Esophagus squamous epithelium (tissue), 4 donors: ENCODE results near the gene GNAL.

Experiments
- POLR2A ChIP-seq, 4 donors: fragments of 450-650 bp; IDR thresholded peaks; one replicate each; pipeline ENCODE4 v1.6.1; 2017; ENCODE audit warnings: antibody characterized with exemption in 4 of 4, mild to moderate bottlenecking in 4 of 4, moderate library complexity in 3 of 4
- TF ChIP-seq, protein P1 (sequence below), 6 experiments: fragments of 450-650 bp in 4 of 6; fragments of 200-600 bp in 2 of 6; sonication (generic) in 2 of 6; IDR thresholded peaks; one replicate each; pipeline ENCODE4 v1.5.1; 2016 to 2019; ENCODE audit warnings: antibody characterized with exemption in 6 of 6, mild to moderate bottlenecking in 4 of 6, moderate library complexity in 4 of 6

DNA sequence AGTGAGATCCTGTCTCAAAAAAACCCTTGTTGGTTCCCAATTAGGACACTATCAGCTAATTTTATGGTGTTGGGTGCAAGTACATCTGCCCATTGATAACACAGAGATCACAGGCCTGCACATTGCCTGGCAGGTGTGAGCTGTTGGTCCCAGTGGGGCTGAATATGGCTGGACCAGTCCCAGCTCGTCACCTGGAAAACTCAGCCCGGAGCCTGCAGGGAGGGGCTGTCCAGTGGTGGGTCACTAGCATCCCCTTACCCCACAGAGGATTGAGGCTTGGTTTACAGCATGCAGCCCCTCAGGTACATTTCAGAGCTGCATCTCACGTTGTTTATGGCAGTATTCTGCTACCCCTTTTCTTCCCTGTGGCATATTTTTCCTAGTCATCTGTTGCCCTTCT, 121.3 kb downstream of the GNAL start:
- TF ChIP-seq, protein P1, sequence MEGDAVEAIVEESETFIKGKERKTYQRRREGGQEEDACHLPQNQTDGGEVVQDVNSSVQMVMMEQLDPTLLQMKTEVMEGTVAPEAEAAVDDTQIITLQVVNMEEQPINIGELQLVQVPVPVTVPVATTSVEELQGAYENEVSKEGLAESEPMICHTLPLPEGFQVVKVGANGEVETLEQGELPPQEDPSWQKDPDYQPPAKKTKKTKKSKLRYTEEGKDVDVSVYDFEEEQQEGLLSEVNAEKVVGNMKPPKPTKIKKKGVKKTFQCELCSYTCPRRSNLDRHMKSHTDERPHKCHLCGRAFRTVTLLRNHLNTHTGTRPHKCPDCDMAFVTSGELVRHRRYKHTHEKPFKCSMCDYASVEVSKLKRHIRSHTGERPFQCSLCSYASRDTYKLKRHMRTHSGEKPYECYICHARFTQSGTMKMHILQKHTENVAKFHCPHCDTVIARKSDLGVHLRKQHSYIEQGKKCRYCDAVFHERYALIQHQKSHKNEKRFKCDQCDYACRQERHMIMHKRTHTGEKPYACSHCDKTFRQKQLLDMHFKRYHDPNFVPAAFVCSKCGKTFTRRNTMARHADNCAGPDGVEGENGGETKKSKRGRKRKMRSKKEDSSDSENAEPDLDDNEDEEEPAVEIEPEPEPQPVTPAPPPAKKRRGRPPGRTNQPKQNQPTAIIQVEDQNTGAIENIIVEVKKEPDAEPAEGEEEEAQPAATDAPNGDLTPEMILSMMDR (IDR thresholded peaks at IDR 0.05): no peak
- no peak for TF ChIP-seq POLR2A (IDR thresholded peaks at IDR 0.05)
